GM12873 (cell line): ENCODE data around the gene SPEM1.

Experiments used
- TF ChIP-seq, protein P1 (sequence below): IDR thresholded peaks from 2 replicates; pipeline ENCODE4 v1.5.1; 2012; ENCODE audit warnings: low read depth, mild to moderate bottlenecking, moderate library complexity, low read length, control low read depth; ENCODE audit not compliant: insufficient read depth; ENCODE audit errors: missing control alignments

The SPEM1 gene

GRCh38 chr17:7415784-7416183, 4.3 kb upstream of the SPEM1 start:
- TF ChIP-seq, protein P1, sequence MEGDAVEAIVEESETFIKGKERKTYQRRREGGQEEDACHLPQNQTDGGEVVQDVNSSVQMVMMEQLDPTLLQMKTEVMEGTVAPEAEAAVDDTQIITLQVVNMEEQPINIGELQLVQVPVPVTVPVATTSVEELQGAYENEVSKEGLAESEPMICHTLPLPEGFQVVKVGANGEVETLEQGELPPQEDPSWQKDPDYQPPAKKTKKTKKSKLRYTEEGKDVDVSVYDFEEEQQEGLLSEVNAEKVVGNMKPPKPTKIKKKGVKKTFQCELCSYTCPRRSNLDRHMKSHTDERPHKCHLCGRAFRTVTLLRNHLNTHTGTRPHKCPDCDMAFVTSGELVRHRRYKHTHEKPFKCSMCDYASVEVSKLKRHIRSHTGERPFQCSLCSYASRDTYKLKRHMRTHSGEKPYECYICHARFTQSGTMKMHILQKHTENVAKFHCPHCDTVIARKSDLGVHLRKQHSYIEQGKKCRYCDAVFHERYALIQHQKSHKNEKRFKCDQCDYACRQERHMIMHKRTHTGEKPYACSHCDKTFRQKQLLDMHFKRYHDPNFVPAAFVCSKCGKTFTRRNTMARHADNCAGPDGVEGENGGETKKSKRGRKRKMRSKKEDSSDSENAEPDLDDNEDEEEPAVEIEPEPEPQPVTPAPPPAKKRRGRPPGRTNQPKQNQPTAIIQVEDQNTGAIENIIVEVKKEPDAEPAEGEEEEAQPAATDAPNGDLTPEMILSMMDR = no peak

DNA sequence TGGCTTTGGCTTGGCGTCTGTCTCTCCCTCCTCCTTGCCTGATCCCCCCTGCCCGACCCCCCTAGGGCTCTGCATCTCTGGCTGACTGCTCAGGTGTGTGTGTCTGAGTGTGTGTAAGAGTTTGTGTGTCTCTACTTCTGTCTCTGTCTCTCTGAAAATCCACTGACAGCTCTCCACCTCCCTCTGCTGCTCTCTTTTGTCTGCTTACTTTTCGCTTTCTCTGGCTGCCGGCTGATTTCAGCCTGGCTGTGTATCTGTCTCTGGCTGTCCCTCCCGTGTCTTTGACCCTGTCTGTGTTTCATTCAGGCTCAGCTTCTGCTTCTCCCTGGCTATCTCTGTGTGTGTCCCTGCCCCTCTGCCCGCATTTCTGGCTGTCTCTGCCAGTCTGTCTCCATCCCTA, 3.8 kb upstream of the SPEM1 start:
- TF ChIP-seq, protein P1 = peak; percentile 23

DNA sequence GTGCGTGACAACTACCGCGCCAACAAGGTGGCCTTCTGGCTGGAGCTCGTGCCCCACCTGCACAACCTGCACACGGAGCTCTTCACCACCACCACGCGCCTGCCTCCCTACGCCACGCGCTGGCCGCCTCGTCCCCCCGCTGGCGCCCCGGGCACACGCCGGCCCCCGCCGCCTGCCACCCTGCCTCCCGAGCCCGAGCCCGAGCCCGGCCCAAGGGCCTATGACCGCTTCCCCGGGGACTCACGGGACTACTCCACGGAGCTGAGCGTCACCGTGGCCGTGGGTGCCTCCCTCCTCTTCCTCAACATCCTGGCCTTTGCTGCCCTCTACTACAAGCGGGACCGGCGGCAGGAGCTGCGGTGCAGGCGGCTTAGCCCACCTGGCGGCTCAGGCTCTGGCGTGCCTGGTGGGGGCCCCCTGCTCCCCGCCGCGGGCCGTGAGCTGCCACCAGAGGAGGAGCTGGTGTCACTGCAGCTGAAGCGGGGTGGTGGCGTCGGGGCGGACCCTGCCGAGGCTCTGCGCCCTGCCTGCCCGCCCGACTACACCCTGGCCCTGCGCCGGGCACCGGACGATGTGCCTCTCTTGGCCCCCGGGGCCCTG, 3.0 kb upstream of the SPEM1 start:
- TF ChIP-seq, protein P1 = no peak

GRCh38 chr17:7418472-7419152, 1.5 kb upstream of the SPEM1 start:
- TF ChIP-seq, protein P1 = no peak

DNA sequence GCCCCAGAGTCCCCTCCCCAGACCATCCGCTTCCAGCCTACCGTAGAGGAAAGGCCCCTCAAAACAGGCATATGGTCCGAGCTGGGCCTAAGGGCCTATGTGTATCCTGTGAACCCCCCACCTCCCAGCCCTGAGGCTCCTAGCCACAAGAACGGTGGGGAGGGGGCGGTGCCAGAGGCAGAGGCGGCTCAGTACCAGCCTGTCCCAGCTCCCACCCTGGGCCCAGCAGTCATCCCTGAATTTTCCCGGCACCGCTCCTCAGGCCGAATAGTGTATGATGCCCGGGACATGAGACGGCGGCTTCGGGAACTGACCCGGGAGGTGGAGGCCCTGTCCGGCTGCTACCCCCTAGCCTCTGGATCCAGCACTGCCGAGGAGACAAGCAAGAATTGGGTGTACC, 1.1 kb downstream of the SPEM1 start:
- TF ChIP-seq, protein P1 = no peak

GRCh38 chr17:7423679-7424078, 3.6 kb downstream of the SPEM1 start:
- TF ChIP-seq, protein P1 = no peak

- TF ChIP-seq, protein P1 = no peak
Measured at GRCh38 chr17:7425316-7425715, 5.2 kb downstream of the SPEM1 start, which contains the start of gene SPEM2. SPEM2 (plus strand) TSS chr17:7425616; CDS start chr17:7425689, 73 bp downstream.
